ENCODE results near the gene ZCCHC2. TPM values are rescaled to one million over a fixed set of nuclear protein-coding genes. Genes with fewer than 3 reads are reported as not detected.

ZCCHC2 gene
- total RNA-seq, 3 donors from 2014 or later, result 24.3 to 36.3 (median 26.2) TPM

GRCh38 chr18:62509779-62510178, 13.0 kb upstream of the ZCCHC2 start:
- Histone ChIP-seq H3K4me1 (no peaks in the 10 kb centered on the region), H3K36me3 (no peaks in the 10 kb centered on the region), H3K9me3 (peaks cover 14 to 22% of the 10 kb centered on the region in 2 donors), H3K27ac (no peak overlapping the region), H3K27me3 (no peaks in the 10 kb centered on the region), H3K4me3 (no peak overlapping the region)
- TF ChIP-seq, protein P1, sequence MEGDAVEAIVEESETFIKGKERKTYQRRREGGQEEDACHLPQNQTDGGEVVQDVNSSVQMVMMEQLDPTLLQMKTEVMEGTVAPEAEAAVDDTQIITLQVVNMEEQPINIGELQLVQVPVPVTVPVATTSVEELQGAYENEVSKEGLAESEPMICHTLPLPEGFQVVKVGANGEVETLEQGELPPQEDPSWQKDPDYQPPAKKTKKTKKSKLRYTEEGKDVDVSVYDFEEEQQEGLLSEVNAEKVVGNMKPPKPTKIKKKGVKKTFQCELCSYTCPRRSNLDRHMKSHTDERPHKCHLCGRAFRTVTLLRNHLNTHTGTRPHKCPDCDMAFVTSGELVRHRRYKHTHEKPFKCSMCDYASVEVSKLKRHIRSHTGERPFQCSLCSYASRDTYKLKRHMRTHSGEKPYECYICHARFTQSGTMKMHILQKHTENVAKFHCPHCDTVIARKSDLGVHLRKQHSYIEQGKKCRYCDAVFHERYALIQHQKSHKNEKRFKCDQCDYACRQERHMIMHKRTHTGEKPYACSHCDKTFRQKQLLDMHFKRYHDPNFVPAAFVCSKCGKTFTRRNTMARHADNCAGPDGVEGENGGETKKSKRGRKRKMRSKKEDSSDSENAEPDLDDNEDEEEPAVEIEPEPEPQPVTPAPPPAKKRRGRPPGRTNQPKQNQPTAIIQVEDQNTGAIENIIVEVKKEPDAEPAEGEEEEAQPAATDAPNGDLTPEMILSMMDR (IDR thresholded peaks at IDR 0.05), result no peak
- TF ChIP-seq POLR2AphosphoS5 (IDR thresholded peaks at IDR 0.05) (no peak), POLR2A (IDR thresholded peaks at IDR 0.05) (no peak)
- intact Hi-C loops (cut with DNase I; ENCODE audit: low total_unique reads), result no loop called here
- DNase-seq (ENCODE audit: low spot score in 2 of 2), result no peak

GRCh38 chr18:62510789-62511188, 12.0 kb upstream of the ZCCHC2 start:
- TF ChIP-seq POLR2AphosphoS5 (IDR thresholded peaks at IDR 0.05), result no peak
- TF ChIP-seq POLR2A (IDR thresholded peaks at IDR 0.05), result no peak
- TF ChIP-seq, protein P1 (IDR thresholded peaks at IDR 0.05), result no peak
- Histone ChIP-seq H3K27ac (peak overlapping the region in 1 of 2 donors; percentile 8), H3K4me3 (no peak overlapping the region), H3K36me3 (no peaks in the 10 kb centered on the region), H3K27me3 (no peaks in the 10 kb centered on the region), H3K9me3 (peaks cover 17 to 26% of the 10 kb centered on the region in 2 donors), H3K4me1 (no peaks in the 10 kb centered on the region)
- DNase-seq (ENCODE audit: low spot score in 2 of 2), result no peak
- intact Hi-C loops (cut with DNase I; ENCODE audit: low total_unique reads), result no loop called here

DNA sequence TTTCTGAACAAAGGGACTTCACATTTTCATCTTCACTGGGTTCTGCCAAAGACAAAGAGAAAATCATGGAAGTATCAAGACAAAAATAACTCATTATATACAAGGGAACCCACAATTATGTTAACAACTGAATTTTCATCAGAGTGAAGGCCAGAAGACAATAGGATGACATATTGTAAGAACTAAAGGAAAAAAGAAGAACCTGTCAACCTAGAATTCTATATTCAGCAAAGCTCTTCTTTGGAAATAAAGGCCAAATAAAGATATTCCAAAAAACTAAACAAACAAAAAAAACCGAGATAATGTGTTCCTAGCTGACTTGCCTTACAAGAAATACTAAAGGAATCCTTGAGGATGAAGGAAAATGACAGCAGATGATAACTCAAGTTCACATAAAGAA, 10.3 kb upstream of the ZCCHC2 start:
- H3K27ac ChIP-seq, result no peak overlapping the region
- H3K36me3 ChIP-seq, result no peaks in the 10 kb centered on the region
- H3K9me3 ChIP-seq, result peaks cover 17 to 26% of the 10 kb centered on the region in 2 donors
- H3K4me3 ChIP-seq, result no peak overlapping the region
- TF ChIP-seq, protein P1 (IDR thresholded peaks at IDR 0.05), result no peak
- no peak for TF ChIP-seq POLR2AphosphoS5 (IDR thresholded peaks at IDR 0.05)
- no peak for TF ChIP-seq POLR2A (IDR thresholded peaks at IDR 0.05)
- no peaks in the 10 kb centered on the region for H3K27me3 ChIP-seq
- DNase-seq (ENCODE audit: low spot score in 2 of 2), result no peak
- H3K4me1 ChIP-seq, result no peaks in the 10 kb centered on the region
- intact Hi-C loops (cut with DNase I; ENCODE audit: low total_unique reads), result no loop called here

- no peaks in the 10 kb centered on the region for H3K27me3 ChIP-seq
- TF ChIP-seq, protein P1 (IDR thresholded peaks at IDR 0.05), result no peak
- TF ChIP-seq POLR2A (IDR thresholded peaks at IDR 0.05) (no peak), POLR2AphosphoS5 (IDR thresholded peaks at IDR 0.05) (no peak)
- H3K9me3 ChIP-seq, result peaks cover 17 to 26% of the 10 kb centered on the region in 2 donors
- no peak for DNase-seq (ENCODE audit: low spot score in 2 of 2)
- no peak overlapping the region for H3K27ac ChIP-seq
- intact Hi-C loops (cut with DNase I; ENCODE audit: low total_unique reads), result no loop called here
- no peak overlapping the region for H3K4me3 ChIP-seq
- H3K4me1 ChIP-seq, result no peaks in the 10 kb centered on the region
- H3K36me3 ChIP-seq, result no peaks in the 10 kb centered on the region
Measured at GRCh38 chr18:62512996-62513395, 9.8 kb upstream of the ZCCHC2 start.

GRCh38 chr18:62514570-62514969, 8.3 kb upstream of the ZCCHC2 start:
- Histone ChIP-seq H3K4me3 (no peak overlapping the region), H3K4me1 (no peaks in the 10 kb centered on the region), H3K27ac (no peak overlapping the region), H3K27me3 (no peaks in the 10 kb centered on the region), H3K36me3 (no peaks in the 10 kb centered on the region), H3K9me3 (peaks cover 17 to 26% of the 10 kb centered on the region in 2 donors)
- intact Hi-C loops (cut with DNase I; ENCODE audit: low total_unique reads), result no loop called here
- no peak for DNase-seq (ENCODE audit: low spot score in 2 of 2)
- TF ChIP-seq POLR2A (IDR thresholded peaks at IDR 0.05) (no peak), POLR2AphosphoS5 (IDR thresholded peaks at IDR 0.05) (no peak)
- TF ChIP-seq, protein P1 (IDR thresholded peaks at IDR 0.05), result no peak

Data from breast epithelium (tissue), 4 donors.